GM21825 (cell line): ENCODE results near the gene BMPER.

Source experiments
- ATAC-seq: cut with Tn5 transposase; IDR thresholded peaks from one replicate; pipeline ENCODE4 v1.9.1; 2021; ENCODE audit warnings: mild to moderate bottlenecking, moderate library complexity; ENCODE audit not compliant: unreplicated experiment

The BMPER gene

GRCh38 chr7:34059136-34059828, 153.9 kb downstream of the BMPER start:
- no peak for ATAC-seq

- ATAC-seq = no peak
Observed at GRCh38 chr7:34060196-34060947, 155.0 kb downstream of the BMPER start.

GRCh38 chr7:34061149-34061548, 155.8 kb downstream of the BMPER start:
- ATAC-seq = no peak

GRCh38 chr7:34062341-34062740, 157.0 kb downstream of the BMPER start:
- no peak for ATAC-seq

GRCh38 chr7:34062826-34063225, 157.5 kb downstream of the BMPER start:
- no peak for ATAC-seq

- ATAC-seq = no peak
Observed at GRCh38 chr7:34064519-34065158, 159.3 kb downstream of the BMPER start.

- ATAC-seq = no peak
Observed at GRCh38 chr7:34066411-34066810, 161.1 kb downstream of the BMPER start.

- ATAC-seq = no peak
Observed at GRCh38 chr7:34067005-34067778, 161.9 kb downstream of the BMPER start.

GRCh38 chr7:34069676-34070075, 164.3 kb downstream of the BMPER start:
- no peak for ATAC-seq

GRCh38 chr7:34070511-34071323, 165.4 kb downstream of the BMPER start:
- ATAC-seq = no peak

- no peak for ATAC-seq
Observed at GRCh38 chr7:34073676-34074075, 168.3 kb downstream of the BMPER start.

GRCh38 chr7:34074421-34074820, 169.1 kb downstream of the BMPER start:
- ATAC-seq = no peak

GRCh38 chr7:34075523-34076370, 170.4 kb downstream of the BMPER start:
- no peak for ATAC-seq

- no peak for ATAC-seq
Observed at GRCh38 chr7:34077168-34077567, 171.8 kb downstream of the BMPER start.

- ATAC-seq = no peak
Observed at GRCh38 chr7:34078864-34079263, 173.5 kb downstream of the BMPER start.

GRCh38 chr7:34080513-34080912, 175.2 kb downstream of the BMPER start:
- ATAC-seq = no peak

- no peak for ATAC-seq
Observed at GRCh38 chr7:34081935-34082334, 176.6 kb downstream of the BMPER start.

GRCh38 chr7:34083440-34083839, 178.1 kb downstream of the BMPER start:
- no peak for ATAC-seq

GRCh38 chr7:34084651-34085050, 179.3 kb downstream of the BMPER start:
- ATAC-seq = no peak
